GM12801 (cell line): Measurements from ENCODE around the gene TXN2.

ENCODE experiments used
- CTCF ChIP-seq: IDR thresholded peaks from one replicate; pipeline ENCODE4 v1.5.1; 2011; ENCODE audit warnings: control low read depth; ENCODE audit not compliant: insufficient read length; ENCODE audit errors: extremely low read depth

The TXN2 gene

GRCh38 chr22:36457688-36458450 is 23.6 kb downstream of the TXN2 start:
- TF ChIP-seq CTCF: no peak

GRCh38 chr22:36456464-36456845 is 25.0 kb downstream of the TXN2 start:
- TF ChIP-seq CTCF: no peak

- no peak for TF ChIP-seq CTCF
Observed at GRCh38 chr22:36455571-36456463, 25.6 kb downstream of the TXN2 start.

GRCh38 chr22:36454916-36455570 is 26.4 kb downstream of the TXN2 start:
- no peak for TF ChIP-seq CTCF

GRCh38 chr22:36453855-36454378 is 27.5 kb downstream of the TXN2 start:
- TF ChIP-seq CTCF: no peak

- TF ChIP-seq CTCF: no peak
Observed at GRCh38 chr22:36452250-36452977, 29.0 kb downstream of the TXN2 start.
